Raji (cell line): Measurements from ENCODE around the gene TSPYL6.

ENCODE experiments used
- POLR2A ChIP-seq: IDR thresholded peaks from 2 replicates; pipeline ENCODE4 v1.6.1; 2011; ENCODE audit warnings: low read depth, low read length, control low read depth; ENCODE audit not compliant: insufficient read depth

The TSPYL6 gene

GRCh38 chr2:54256091-54256694, at the start of gene TSPYL6:
TSS of gene TSPYL6 (minus strand) at chr2:54256229. CDS start at chr2:54256151, 78 bp downstream.
- TF ChIP-seq POLR2A, result no peak

GRCh38 chr2:54303631-54304030, 47.6 kb upstream of the TSPYL6 start:
- TF ChIP-seq POLR2A, result no peak

DNA sequence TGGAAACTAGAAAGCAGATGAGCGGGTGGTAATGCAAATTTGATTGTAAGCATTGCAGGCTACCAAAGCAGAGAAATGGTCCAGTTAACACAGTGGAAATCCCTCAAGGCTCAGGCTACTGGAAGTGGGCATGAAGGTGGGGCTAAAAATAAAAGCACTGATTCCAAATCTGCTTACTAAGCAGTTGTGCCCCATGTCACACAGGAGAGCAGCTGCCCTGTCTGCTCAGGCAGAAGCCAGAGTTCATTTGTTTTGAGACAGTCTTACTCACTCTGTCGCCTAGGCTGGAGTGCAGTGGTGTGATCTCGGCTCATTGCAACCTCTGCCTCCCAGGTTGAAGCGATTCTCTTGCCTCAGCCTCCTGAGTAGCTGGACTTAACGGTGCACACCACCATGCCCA, 42.5 kb upstream of the TSPYL6 start:
- TF ChIP-seq POLR2A, result no peak

- no peak for TF ChIP-seq POLR2A
These were observed 39.9 kb upstream of the TSPYL6 start for GRCh38 chr2:54295911-54296310.

DNA sequence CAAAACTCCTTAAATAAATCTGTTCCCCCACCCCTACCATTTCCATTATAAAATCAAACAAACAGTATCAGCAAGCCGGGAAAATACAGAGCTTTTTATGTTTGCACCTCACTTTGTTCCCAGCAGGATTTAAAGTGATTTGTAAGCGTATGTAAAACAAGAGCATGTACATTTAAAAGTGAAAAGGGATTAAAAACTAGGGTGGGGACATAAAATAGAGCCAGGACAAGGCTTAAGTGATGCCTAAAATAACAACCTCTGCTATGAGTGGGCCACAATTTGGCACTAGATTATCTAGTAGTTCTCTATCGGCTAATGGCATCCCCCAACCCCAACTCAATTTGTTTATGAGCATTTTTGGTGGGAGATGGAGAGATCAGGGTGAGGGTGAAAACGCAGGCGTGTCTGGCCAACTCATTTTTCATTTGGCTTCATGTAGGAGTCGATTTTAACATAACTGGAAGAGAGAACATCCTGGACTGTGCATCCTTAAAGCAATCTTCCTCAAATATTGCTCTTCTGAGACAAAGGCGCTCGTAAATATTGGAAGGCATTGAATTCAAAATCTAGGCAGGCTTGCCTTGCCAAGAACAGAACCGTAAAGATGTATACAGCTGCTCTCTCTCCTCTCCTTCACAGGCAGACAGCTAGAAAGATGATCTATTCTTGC, 34.5 kb upstream of the TSPYL6 start:
- no peak for TF ChIP-seq POLR2A

GRCh38 chr2:54289917-54290316, 33.9 kb upstream of the TSPYL6 start:
- TF ChIP-seq POLR2A, result no peak

GRCh38 chr2:54287532-54287931, 31.5 kb upstream of the TSPYL6 start:
- TF ChIP-seq POLR2A, result no peak

GRCh38 chr2:54285451-54285850, 29.4 kb upstream of the TSPYL6 start:
- TF ChIP-seq POLR2A, result no peak

DNA sequence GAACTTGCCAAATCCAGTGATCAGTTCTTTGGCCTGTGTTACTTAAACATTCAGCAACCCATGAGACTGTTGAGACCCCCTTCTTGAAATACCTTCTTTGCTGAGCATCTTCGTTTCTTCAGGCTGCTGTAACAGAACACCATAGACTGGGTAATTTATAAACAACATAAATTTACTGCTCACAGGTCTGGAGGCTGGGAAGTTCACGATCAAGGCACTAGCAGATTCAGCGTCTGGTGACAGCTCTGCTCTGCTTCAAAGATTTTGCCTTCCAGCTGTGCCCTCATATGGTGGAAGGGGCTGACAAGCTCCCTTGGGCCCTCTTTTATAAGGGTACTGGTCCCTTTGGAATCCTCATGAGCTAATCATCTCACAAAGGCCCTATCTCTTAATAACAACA, 28.8 kb upstream of the TSPYL6 start:
- no peak for TF ChIP-seq POLR2A

DNA sequence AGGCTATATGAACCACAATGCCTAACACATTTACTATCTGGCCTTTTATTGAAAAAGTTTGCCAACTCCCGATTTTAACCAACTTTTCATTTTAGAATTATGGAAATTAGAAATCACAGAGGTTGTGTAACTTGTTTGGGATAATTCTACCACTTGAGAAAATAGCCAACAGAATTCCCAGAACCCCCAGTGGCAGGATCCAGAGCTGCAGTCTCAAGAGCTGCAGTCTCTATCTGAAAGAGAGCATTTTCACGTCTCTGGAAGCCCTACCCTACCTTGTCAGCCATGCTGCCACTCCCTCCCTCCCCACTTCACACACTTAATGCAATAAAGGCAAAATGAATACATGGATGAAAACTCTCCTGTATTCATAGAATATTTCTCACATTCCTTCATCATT, 23.4 kb upstream of the TSPYL6 start:
- TF ChIP-seq POLR2A, result no peak

- no peak for TF ChIP-seq POLR2A
These were observed 19.5 kb upstream of the TSPYL6 start for GRCh38 chr2:54275541-54275940.

- no peak for TF ChIP-seq POLR2A
These were observed 18.8 kb upstream of the TSPYL6 start for GRCh38 chr2:54274781-54275242.

GRCh38 chr2:54271843-54272627, 16.0 kb upstream of the TSPYL6 start:
- TF ChIP-seq POLR2A, result no peak

- no peak for TF ChIP-seq POLR2A
These were observed 15.2 kb upstream of the TSPYL6 start for GRCh38 chr2:54271189-54271588.

DNA sequence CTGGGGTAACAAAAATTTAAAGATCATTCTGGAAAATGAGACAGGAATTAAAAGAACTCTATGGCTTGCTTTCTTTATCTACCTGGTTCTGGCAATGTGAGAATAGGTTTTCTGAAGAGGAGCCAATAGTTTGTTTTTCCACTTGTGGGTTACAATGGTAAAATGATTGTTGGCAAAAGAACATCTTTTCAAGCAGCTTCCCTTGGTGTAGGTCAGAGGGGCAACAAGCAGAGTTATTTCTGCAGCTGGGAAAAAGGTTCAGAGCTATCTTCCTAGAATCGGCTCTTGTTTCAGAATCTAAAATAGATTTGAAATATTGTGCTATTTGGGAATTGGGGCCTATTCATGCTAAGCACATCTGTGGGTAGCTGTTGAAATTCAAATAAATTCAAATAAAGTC, 11.5 kb upstream of the TSPYL6 start:
- no peak for TF ChIP-seq POLR2A
